Mammary epithelial cell (primary cell): ENCODE results near the gene CCN6.

Experiments
- EZH2 ChIP-seq: IDR thresholded peaks from 2 replicates; pipeline ENCODE4 v1.6.1; 2012; ENCODE audit warnings: low read length, inconsistent platforms, borderline replicate concordance
- TF ChIP-seq, protein P1 (sequence below), 2 donors: IDR thresholded peaks in 1 of 2; conservative IDR thresholded peaks in 1 of 2; 2 replicates each; pipeline ENCODE4 v1.5.1; 2011 to 2012; ENCODE audit warnings: inconsistent platforms in 2 of 2, low read length in 2 of 2, mild to moderate bottlenecking in 2 of 2, control low read depth in 1 of 2, low read depth in 1 of 2; ENCODE audit not compliant: insufficient read depth in 1 of 2; ENCODE audit errors: extremely low read depth in 1 of 2

DNA sequence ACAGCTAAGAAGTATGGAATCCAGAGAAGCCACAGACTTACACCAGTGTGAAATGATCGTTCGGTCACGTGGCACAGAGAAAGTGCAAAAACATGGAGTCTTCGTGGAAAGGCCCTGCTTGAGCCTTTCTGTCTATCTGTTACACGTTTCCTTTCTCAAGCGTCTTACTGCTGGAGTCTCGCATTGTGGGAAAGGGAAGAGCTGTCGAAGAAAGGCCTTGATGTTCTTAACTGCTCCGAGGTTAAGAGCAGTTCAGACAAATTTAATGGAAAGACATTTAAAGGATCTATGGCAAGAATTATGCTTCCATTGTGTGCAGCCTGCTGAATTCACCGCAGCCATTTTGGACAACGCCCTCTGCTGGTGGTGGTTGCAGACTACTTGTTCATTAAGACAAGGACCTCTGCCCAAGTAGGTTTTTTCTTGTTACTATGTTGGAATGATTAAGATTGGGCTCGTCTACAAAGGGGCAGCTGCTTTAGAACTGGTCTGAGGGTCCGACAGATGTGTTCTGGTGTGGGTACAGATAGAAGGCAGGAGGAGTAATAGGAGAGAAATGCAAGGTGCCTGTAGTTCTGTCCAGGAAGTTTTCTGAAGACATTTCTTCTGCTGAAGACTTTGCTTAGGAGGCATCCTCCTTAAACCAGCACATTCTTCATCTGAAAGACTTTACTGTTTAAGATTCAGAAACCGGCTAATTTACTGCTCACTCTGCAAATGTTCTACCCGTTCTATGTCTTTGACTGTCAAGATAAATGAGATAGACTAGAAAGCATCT lies 24.7 kb upstream of the CCN6 start:
- TF ChIP-seq, protein P1, sequence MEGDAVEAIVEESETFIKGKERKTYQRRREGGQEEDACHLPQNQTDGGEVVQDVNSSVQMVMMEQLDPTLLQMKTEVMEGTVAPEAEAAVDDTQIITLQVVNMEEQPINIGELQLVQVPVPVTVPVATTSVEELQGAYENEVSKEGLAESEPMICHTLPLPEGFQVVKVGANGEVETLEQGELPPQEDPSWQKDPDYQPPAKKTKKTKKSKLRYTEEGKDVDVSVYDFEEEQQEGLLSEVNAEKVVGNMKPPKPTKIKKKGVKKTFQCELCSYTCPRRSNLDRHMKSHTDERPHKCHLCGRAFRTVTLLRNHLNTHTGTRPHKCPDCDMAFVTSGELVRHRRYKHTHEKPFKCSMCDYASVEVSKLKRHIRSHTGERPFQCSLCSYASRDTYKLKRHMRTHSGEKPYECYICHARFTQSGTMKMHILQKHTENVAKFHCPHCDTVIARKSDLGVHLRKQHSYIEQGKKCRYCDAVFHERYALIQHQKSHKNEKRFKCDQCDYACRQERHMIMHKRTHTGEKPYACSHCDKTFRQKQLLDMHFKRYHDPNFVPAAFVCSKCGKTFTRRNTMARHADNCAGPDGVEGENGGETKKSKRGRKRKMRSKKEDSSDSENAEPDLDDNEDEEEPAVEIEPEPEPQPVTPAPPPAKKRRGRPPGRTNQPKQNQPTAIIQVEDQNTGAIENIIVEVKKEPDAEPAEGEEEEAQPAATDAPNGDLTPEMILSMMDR (conservative IDR thresholded peaks at IDR 0.05 in 1 of 2, IDR thresholded peaks at IDR 0.05 in 1 of 2; ENCODE audit: extremely low read depth in 1 of 2, insufficient read depth in 1 of 2, low read depth in 1 of 2, low read length in 2 of 2): peak; percentile 78 to 90
- TF ChIP-seq EZH2: no peak
